Ishikawa (cell line): ENCODE data around the gene SMYD3.

Experiments used
- CEBPB ChIP-seq: IDR thresholded peaks from 2 replicates; pipeline ENCODE4 v1.6.1; 2012
- CREB1 ChIP-seq: IDR thresholded peaks from 2 replicates; pipeline ENCODE4 v1.6.1; 2012; ENCODE audit warnings: low read depth
- EGR1 ChIP-seq: IDR thresholded peaks from 2 replicates; pipeline ENCODE4 v1.6.1; 2012
- EP300 ChIP-seq: IDR thresholded peaks from 2 replicates; pipeline ENCODE4 v1.6.1; 2012; ENCODE audit warnings: borderline replicate concordance
- FOXM1 ChIP-seq: IDR thresholded peaks from 2 replicates; pipeline ENCODE4 v1.6.1; 2012; ENCODE audit warnings: low read depth, borderline replicate concordance
- NFIC ChIP-seq: IDR thresholded peaks from 2 replicates; pipeline ENCODE4 v1.6.1; 2012
- RAD21 ChIP-seq: IDR thresholded peaks from 2 replicates; pipeline ENCODE4 v1.6.1; 2012; ENCODE audit warnings: low read depth
- TAF1 ChIP-seq: IDR thresholded peaks from 2 replicates; pipeline ENCODE4 v1.6.1; 2012; ENCODE audit warnings: low read depth, mild to moderate bottlenecking
- TCF12 ChIP-seq: IDR thresholded peaks from 2 replicates; pipeline ENCODE4 v1.6.1; 2012; ENCODE audit warnings: low read depth
- TEAD4 ChIP-seq: IDR thresholded peaks from 2 replicates; pipeline ENCODE4 v1.6.1; 2012
- YY1 ChIP-seq: IDR thresholded peaks from 2 replicates; pipeline ENCODE4 v1.6.1; 2012; ENCODE audit warnings: low read depth
- ZBTB7A ChIP-seq: IDR thresholded peaks from 2 replicates; pipeline ENCODE4 v1.6.1; 2012; ENCODE audit warnings: low read depth
- TF ChIP-seq, protein P1 (sequence below): IDR thresholded peaks from 2 replicates; pipeline ENCODE4 v1.6.1; 2012
- TF ChIP-seq, protein P2 (sequence below): IDR thresholded peaks from 2 replicates; pipeline ENCODE4 v1.6.1; 2012
- TF ChIP-seq, protein P3 (sequence below): IDR thresholded peaks from 2 replicates; pipeline ENCODE4 v1.6.1; 2012; ENCODE audit warnings: low read depth, mild to moderate bottlenecking

Gene SMYD3

DNA sequence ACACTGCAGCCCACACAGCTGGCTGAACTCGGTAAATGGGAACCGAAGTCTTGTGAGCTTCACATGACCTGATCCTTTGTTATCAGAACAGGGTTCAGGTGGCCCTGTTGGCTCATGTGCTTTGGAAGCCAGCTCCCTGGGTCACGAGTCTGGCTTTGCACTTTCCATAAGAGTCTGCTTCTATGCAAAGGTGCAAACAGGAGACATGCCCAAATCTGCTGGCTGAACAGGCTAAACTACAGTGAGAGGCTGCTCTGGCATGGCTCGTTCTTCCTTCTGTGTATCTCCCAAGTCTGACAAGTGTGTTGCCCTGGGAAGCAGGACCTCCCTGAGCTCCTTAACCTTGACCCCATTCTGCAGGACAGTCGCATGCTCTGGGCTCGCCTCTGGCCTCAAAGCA, 802.7 kb downstream of the SMYD3 start:
- no peak for TF ChIP-seq FOXM1
- TF ChIP-seq, protein P1, sequence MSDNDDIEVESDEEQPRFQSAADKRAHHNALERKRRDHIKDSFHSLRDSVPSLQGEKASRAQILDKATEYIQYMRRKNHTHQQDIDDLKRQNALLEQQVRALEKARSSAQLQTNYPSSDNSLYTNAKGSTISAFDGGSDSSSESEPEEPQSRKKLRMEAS, result no peak
- no peak for TF ChIP-seq TCF12
- TF ChIP-seq, protein P2, sequence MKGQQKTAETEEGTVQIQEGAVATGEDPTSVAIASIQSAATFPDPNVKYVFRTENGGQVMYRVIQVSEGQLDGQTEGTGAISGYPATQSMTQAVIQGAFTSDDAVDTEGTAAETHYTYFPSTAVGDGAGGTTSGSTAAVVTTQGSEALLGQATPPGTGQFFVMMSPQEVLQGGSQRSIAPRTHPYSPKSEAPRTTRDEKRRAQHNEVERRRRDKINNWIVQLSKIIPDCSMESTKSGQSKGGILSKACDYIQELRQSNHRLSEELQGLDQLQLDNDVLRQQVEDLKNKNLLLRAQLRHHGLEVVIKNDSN, result no peak
- TF ChIP-seq CEBPB, result no peak
- TF ChIP-seq YY1, result no peak
- TF ChIP-seq TAF1, result no peak
- no peak for TF ChIP-seq ZBTB7A

DNA sequence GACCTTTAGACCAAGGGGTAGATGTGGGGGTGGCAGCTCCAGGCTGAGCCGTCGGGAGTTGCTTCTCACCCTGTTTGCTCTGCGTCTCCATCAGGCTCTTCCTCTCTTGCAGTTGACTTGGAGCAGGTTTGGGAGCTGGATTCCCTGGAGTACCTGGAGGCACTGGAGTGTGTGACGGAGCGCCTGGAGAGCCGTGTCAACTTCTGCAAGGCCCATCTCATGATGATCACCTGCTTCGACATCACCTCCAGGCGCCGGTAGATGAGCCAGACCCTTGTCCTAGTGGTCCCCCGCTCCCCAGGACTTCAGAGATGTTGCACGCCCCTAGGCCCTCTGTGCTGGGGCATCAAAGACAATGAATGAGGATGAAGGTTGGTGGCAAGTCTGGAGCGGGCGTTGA, 804.7 kb downstream of the SMYD3 start:
- TF ChIP-seq RAD21, result no peak
- no peak for TF ChIP-seq TAF1
- TF ChIP-seq CREB1, result no peak
- no peak for TF ChIP-seq TEAD4
- no peak for TF ChIP-seq EP300
- TF ChIP-seq NFIC, result no peak
- TF ChIP-seq EGR1, result no peak
- TF ChIP-seq CEBPB, result no peak
- TF ChIP-seq, protein P2, result no peak
- TF ChIP-seq, protein P3, sequence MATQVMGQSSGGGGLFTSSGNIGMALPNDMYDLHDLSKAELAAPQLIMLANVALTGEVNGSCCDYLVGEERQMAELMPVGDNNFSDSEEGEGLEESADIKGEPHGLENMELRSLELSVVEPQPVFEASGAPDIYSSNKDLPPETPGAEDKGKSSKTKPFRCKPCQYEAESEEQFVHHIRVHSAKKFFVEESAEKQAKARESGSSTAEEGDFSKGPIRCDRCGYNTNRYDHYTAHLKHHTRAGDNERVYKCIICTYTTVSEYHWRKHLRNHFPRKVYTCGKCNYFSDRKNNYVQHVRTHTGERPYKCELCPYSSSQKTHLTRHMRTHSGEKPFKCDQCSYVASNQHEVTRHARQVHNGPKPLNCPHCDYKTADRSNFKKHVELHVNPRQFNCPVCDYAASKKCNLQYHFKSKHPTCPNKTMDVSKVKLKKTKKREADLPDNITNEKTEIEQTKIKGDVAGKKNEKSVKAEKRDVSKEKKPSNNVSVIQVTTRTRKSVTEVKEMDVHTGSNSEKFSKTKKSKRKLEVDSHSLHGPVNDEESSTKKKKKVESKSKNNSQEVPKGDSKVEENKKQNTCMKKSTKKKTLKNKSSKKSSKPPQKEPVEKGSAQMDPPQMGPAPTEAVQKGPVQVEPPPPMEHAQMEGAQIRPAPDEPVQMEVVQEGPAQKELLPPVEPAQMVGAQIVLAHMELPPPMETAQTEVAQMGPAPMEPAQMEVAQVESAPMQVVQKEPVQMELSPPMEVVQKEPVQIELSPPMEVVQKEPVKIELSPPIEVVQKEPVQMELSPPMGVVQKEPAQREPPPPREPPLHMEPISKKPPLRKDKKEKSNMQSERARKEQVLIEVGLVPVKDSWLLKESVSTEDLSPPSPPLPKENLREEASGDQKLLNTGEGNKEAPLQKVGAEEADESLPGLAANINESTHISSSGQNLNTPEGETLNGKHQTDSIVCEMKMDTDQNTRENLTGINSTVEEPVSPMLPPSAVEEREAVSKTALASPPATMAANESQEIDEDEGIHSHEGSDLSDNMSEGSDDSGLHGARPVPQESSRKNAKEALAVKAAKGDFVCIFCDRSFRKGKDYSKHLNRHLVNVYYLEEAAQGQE, result no peak
- TF ChIP-seq TCF12, result no peak
- TF ChIP-seq YY1, result no peak
- TF ChIP-seq, protein P1, result no peak
- no peak for TF ChIP-seq ZBTB7A
- TF ChIP-seq FOXM1, result no peak

DNA sequence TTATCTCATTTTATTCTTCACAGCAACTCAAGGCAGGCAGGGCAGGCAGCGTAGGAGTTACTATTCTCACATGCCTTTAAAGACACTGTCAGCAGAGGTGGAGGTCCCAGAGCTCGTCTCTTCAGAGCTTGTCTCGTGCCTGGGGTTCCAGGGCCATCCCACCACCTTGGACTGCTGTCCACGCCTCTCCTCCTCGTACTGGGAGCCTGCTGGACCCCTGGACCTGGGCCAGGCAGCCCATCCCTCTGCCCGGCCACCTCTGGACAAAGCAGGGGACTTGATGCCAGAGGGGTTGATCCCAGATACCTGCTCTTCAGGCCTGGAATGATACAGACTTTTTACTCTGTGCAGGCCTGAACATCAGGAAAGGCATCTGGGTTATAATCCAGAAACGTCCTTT, 805.4 kb downstream of the SMYD3 start:
- TF ChIP-seq TAF1, result no peak
- TF ChIP-seq TCF12, result no peak
- TF ChIP-seq, protein P1, result no peak
- TF ChIP-seq, protein P3, result no peak
- TF ChIP-seq TEAD4, result no peak
- TF ChIP-seq CEBPB, result no peak
- TF ChIP-seq, protein P2, result no peak
- no peak for TF ChIP-seq YY1
- no peak for TF ChIP-seq ZBTB7A
- no peak for TF ChIP-seq NFIC
- TF ChIP-seq EP300, result no peak
- no peak for TF ChIP-seq CREB1
- no peak for TF ChIP-seq EGR1

DNA sequence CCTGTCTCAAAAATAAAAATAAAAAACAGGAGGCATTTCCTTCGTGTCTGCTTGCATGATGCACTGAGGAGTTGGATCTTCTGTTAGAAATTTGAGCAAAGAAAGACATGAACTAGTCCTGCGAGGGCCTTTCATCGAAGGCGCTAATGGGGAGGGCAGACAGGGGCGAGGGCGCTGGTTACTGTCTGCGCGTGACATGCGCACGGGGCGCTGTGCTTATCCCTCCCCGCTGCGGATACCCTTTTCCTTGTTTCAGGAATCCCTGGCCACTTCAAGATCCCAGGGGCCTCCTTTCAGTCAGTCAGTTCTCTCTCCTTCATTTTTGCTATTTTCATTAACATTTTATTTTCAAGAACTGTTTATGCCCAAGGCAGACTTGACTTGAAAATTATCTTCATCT, 806.4 kb downstream of the SMYD3 start:
- no peak for TF ChIP-seq FOXM1
- TF ChIP-seq NFIC, result no peak
- TF ChIP-seq CEBPB, result no peak
- no peak for TF ChIP-seq TAF1
- TF ChIP-seq RAD21, result no peak
- TF ChIP-seq EP300, result no peak
- TF ChIP-seq TEAD4, result no peak
- TF ChIP-seq, protein P2, result no peak
- TF ChIP-seq EGR1, result no peak
- no peak for TF ChIP-seq YY1
- TF ChIP-seq, protein P1, result no peak
- TF ChIP-seq, protein P3, result no peak
- TF ChIP-seq CREB1, result no peak
- no peak for TF ChIP-seq TCF12
- TF ChIP-seq ZBTB7A, result no peak
